Measurements from ENCODE around the gene MYCN.

- TF ChIP-seq POLR2A (IDR thresholded peaks at IDR 0.05; ENCODE audit: low read depth, low read length): no peak
- TF ChIP-seq POLR2AphosphoS5 (IDR thresholded peaks at IDR 0.05; ENCODE audit: low read depth, low read length): no peak
Observed at GRCh38 chr2:15943378-15944280, 3.3 kb downstream of the MYCN start.

Data from GM12892 (cell line).